Testis (tissue), 3 donors: ENCODE measurements around the gene SF3B4. TPM values are rescaled to one million over a fixed set of nuclear protein-coding genes. Genes with fewer than 3 reads are reported as not detected.

Source experiments
- DNase-seq: peaks from one replicate; pipeline ENCODE4 v3.0.0-alpha.2; 2019
- H3K27ac ChIP-seq, 2 donors: fragments of 200-600 bp; sonication (generic); one replicate each; pipeline ENCODE4 v1.5.1; 2019
- H3K27me3 ChIP-seq: fragments of 200-600 bp; sonication (generic); one replicate; pipeline ENCODE4 v1.5.1; 2019
- H3K36me3 ChIP-seq: fragments of 200-600 bp; sonication (generic); one replicate; pipeline ENCODE4 v1.5.1; 2017; ENCODE audit warnings: low read depth; ENCODE audit errors: missing control alignments
- H3K4me1 ChIP-seq: fragments of 200-600 bp; sonication (generic); one replicate; pipeline ENCODE4 v1.5.1; 2019
- H3K4me3 ChIP-seq, 2 donors: fragments of 200-600 bp; sonication (generic); one replicate each; pipeline ENCODE4 v1.5.1; 2017 to 2019
- H3K9me3 ChIP-seq: fragments of 200-600 bp; sonication (generic); one replicate; pipeline ENCODE4 v1.5.1; 2017
- POLR2A ChIP-seq: fragments of 450-650 bp; IDR thresholded peaks from one replicate; pipeline ENCODE4 v1.6.1; 2017; ENCODE audit warnings: antibody characterized with exemption, mild to moderate bottlenecking, moderate library complexity
- WGBS, 2 donors: methylation state at CpG; one replicate each; pipeline ENCODE4 v1.1.5; 2018; 5-methylcytosine and 5-hydroxymethylcytosine counted together
- intact Hi-C: fragments of 100-400 bp; cut with DNase I; formaldehyde crosslinking; loops from one replicate; pipeline ENCODE4 v1.15.1; 2023; ENCODE audit warnings: low total_unique reads
- polyA plus RNA-seq: library from polyadenylated mRNA; stranded (reverse); fragments of 350-450 nt; fragmentation: Illumina TruSeq; extraction: RNeasy Lipid Tissue Mini Kit (QIAGEN cat#74804); gene quantifications from one replicate; pipeline ENCODE4 v1.2.3, GENCODE V29; 2014; ENCODE audit warnings: low read depth, low replicate concordance; ENCODE audit not compliant: insufficient read depth
- total RNA-seq, 2 donors: library from RNA; depleted of rRNA; stranded (reverse); fragments of >200 nt; gene quantifications; one replicate each; pipeline ENCODE4 v1.2.3, GENCODE V29; 2016
- TF ChIP-seq, protein P1 (sequence below), 3 experiments: fragments of 450-650 bp in 2 of 3; fragments of 200-600 bp in 1 of 3; sonication (generic) in 1 of 3; IDR thresholded peaks; one replicate each; pipeline ENCODE4 v1.5.1; 2016 to 2019; ENCODE audit warnings: antibody characterized with exemption in 3 of 3, mild to moderate bottlenecking in 2 of 3, moderate library complexity in 1 of 3

The SF3B4 gene
- total and polyA plus RNA-seq, 3 donors from 2014 or later: 30.2 to 121 (median 32.1) TPM

DNA sequence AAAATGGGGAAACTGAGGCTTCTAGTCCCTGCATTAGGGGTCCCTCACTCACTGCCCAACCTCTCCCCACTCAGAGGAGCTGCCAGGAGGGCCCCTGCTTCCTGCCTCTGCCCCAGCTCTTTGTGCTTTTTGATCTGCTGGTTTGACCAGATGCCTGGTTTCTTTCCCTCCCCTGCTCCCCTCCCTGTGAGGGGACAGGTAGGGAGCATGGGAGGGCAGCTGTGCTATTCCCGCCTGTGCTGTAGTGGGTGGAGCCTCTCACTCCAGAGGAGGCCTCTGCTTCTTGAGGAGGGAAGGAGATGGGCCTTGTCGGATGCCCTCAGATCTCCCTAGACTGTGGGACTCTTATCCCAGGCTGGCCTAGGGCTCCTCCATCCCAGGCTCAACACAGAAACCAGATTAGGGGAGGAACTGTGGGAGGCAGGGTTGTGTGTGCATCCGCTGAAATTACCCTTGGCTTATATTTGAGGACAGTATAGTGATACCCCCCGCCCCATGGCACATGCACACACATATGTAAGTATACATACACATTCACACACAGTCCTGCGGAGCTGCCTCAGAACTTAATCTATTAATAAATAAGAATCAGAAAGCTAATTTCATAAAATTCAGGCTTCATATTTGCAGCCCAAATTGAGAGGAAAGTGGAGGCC, 23.6 kb downstream of the SF3B4 start:
- Histone ChIP-seq H3K27ac (no peak overlapping the region), H3K9me3 (no peaks in the 10 kb centered on the region), H3K4me1 (peaks cover 6% of the 10 kb centered on the region), H3K27me3 (no peaks in the 10 kb centered on the region), H3K4me3 (no peak overlapping the region), H3K36me3 (no peaks in the 10 kb centered on the region)
- 84 to 87% methylated on average over 4 to 5 of the region's 5 CpGs for WGBS, 2 donors
- TF ChIP-seq, protein P1, sequence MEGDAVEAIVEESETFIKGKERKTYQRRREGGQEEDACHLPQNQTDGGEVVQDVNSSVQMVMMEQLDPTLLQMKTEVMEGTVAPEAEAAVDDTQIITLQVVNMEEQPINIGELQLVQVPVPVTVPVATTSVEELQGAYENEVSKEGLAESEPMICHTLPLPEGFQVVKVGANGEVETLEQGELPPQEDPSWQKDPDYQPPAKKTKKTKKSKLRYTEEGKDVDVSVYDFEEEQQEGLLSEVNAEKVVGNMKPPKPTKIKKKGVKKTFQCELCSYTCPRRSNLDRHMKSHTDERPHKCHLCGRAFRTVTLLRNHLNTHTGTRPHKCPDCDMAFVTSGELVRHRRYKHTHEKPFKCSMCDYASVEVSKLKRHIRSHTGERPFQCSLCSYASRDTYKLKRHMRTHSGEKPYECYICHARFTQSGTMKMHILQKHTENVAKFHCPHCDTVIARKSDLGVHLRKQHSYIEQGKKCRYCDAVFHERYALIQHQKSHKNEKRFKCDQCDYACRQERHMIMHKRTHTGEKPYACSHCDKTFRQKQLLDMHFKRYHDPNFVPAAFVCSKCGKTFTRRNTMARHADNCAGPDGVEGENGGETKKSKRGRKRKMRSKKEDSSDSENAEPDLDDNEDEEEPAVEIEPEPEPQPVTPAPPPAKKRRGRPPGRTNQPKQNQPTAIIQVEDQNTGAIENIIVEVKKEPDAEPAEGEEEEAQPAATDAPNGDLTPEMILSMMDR (IDR thresholded peaks at IDR 0.05): no peak
- TF ChIP-seq POLR2A: no peak
- DNase-seq: no peak
- intact Hi-C loops: no loop called here

DNA sequence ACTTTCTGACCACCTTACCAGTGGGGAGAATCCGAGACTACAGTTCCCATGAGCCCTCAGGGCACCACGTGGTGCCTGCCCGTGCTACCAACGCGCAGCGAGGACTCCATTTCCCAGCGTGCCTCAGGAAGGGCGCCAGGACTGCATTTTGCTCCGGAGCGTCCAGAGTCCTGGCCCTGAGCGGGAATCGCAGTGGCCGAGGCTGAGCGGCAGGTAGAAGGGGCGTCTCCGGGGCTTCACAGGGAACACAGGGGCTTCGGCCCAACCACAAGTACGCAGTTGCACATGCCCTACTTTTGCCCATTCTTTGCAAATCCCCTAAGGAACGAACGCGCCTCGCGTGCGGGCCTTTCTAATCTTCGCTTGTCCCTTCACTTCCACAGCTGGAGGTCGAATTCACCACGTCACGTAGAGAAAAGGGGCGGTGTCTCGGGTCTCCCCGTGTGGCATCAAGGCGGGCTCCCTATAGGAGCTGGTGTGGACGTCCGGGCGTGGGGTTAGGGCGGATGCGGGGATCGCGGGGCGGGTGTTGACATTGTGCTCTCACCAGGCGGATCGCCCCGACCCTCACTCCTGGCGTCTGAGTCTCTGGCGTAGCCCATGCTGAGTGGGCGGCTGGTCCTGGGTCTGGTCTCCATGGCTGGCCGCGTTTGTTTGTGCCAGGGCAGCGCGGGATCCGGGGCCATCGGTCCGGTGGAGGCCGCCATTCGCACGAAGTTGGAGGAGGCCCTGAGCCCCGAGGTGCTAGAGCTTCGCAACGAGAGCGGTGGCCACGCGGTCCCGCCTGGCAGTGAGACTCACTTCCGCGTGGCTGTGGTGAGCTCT, 27.9 kb downstream of the SF3B4 start, which contains the start of gene BOLA1:
Gene BOLA1, plus strand, starts transcription at position 109 of the 825 bp plus-strand sequence. Its CDS starts 492 bp downstream, at position 601.
- Histone ChIP-seq H3K4me3 (peak within 1 kb of the TSS; percentile 53 to 76), H3K27ac (peak within 1 kb of the TSS; percentile 68 to 79), H3K27me3 (no peaks in the 10 kb centered on the region), H3K9me3 (no peaks in the 10 kb centered on the region), H3K36me3 (no peaks in the 10 kb centered on the region), H3K4me1 (peaks cover 6% of the 10 kb centered on the region)
- 4 to 6% methylated on average over 48 to 52 of the region's 65 CpGs for WGBS, 2 donors
- intact Hi-C loops: no loop called here
- DNase-seq: peak; percentile 97
- peak; percentile 45 for TF ChIP-seq POLR2A
- TF ChIP-seq, protein P1 (IDR thresholded peaks at IDR 0.05): peak in 1 of 3 experiments; percentile 11

DNA sequence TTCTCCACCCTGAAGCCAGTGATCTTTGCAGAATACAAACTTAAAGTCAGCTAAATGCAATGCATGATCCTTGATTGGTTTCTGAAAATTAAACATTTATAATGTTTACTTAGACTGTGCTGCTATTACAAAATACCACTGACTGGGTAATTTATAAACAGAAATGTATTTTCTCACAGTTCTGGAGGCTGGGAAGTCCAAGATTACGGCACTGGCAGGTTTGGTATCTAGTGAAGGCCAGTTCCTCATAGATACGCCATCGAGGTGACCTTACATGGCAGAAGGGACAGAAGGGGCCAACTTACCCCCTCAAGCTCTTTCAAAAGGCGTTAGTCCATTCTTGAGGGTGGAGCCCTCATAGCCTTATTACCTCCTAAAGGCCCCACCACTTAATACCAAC, 31.0 kb downstream of the SF3B4 start:
- no peak for DNase-seq
- intact Hi-C loops: no loop called here

DNA sequence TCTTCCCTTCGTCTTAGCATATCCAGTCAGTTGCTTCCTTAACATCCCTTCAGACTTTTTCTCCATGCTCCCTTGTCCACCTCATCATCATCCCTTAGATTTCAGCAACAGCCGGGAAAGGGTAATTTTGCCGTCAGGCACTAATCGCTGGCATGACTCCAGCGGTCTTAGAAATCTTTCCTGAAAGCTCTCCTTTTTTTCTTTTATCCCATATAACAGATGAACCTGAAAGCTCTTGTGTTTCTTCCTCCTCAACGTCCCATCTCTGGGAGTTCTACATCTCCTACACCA, 38.7 kb downstream of the SF3B4 start:
- Histone ChIP-seq H3K4me1 (peaks cover 5% of the 10 kb centered on the region), H3K4me3 (peak overlapping the region; percentile 69 to 86), H3K27me3 (no peaks in the 10 kb centered on the region), H3K27ac (peak overlapping the region; percentile 97 to 100), H3K9me3 (no peaks in the 10 kb centered on the region), H3K36me3 (no peaks in the 10 kb centered on the region)
- DNase-seq: peak; percentile 52
- TF ChIP-seq, protein P1 (IDR thresholded peaks at IDR 0.05): no peak
- TF ChIP-seq POLR2A: no peak
- WGBS, 2 donors: 5 to 9% methylated on average over 6 of the region's 6 CpGs
- intact Hi-C loops: no loop called here

More for the DNA sequence above, 31.0 kb downstream of the SF3B4 start:
- Histone ChIP-seq H3K27me3 (no peaks in the 10 kb centered on the region), H3K27ac (no peak overlapping the region), H3K9me3 (no peaks in the 10 kb centered on the region), H3K36me3 (no peaks in the 10 kb centered on the region), H3K4me1 (peaks cover 6% of the 10 kb centered on the region), H3K4me3 (no peak overlapping the region)
- WGBS, 2 donors: 92 to 96% methylated on average over 4 of the region's 4 CpGs
- TF ChIP-seq, protein P1 (IDR thresholded peaks at IDR 0.05): no peak
- no peak for TF ChIP-seq POLR2A
